ENCODE results near the gene RGS16. TPM values are rescaled to one million over a fixed set of nuclear protein-coding genes. Genes with fewer than 3 reads are reported as not detected.

Gene RGS16
- total RNA-seq, 1 experiment from 2014 or later: 0.40 TPM

- CTCF ChIA-PET: no interaction called here
- no peaks in the 10 kb centered on the region for H4K20me1 ChIP-seq (ENCODE audit: low read length)
- H3K27me3 ChIP-seq (ENCODE audit: low read length): peaks cover 8% of the 10 kb centered on the region; the same call in 1 of the 2 replicates
- H3K4me1 ChIP-seq (ENCODE audit: insufficient read depth, low read length): no peaks in the 10 kb centered on the region
- ATAC-seq: no peak
- H3K36me3 ChIP-seq (ENCODE audit: low read depth, low read length): no peaks in the 10 kb centered on the region
- H3F3A ChIP-seq (ENCODE audit: low read length, unreplicated experiment): no peaks in the 10 kb centered on the region
- no peak overlapping the region for H3K4me3 ChIP-seq (ENCODE audit: low read length)
- H3K27ac ChIP-seq (ENCODE audit: low read length): no peak overlapping the region
- H2AFZ ChIP-seq (ENCODE audit: low read length): no peak overlapping the region
- POLR2A ChIA-PET (ENCODE audit: unreplicated experiment): no interaction called here
- H3K9me3 ChIP-seq (ENCODE audit: low read length): no peaks in the 10 kb centered on the region
- H3K9me2 ChIP-seq (replicated peaks; ENCODE audit: low read length): no peaks in the 10 kb centered on the region
- no peak for DNase-seq
- no peak overlapping the region for H3K4me2 ChIP-seq (ENCODE audit: low read length)
- intact Hi-C loops (cut with micrococcal nuclease): no loop called here
- no peak overlapping the region for H3K9ac ChIP-seq (ENCODE audit: low read length)
- TF ChIP-seq EZH2 (IDR thresholded peaks at IDR 0.05; ENCODE audit: low read length, unreplicated experiment): no peak
- TF ChIP-seq CTCF (conservative IDR thresholded peaks at IDR 0.05; ENCODE audit: low read depth, low read length): no peak
- no peak for TF ChIP-seq EZH2phosphoT487 (IDR thresholded peaks at IDR 0.05; ENCODE audit: borderline replicate concordance, low read length)
- H3K79me2 ChIP-seq (ENCODE audit: low read length): no peaks in the 10 kb centered on the region
- BruUV-seq (replicated peaks): no TSS peak
Measured at GRCh38 chr1:182549346-182549745, 54.8 kb downstream of the RGS16 start.

Other genes starting within 250 kb of the RGS16 start
- 131 and 159 TPM in 2 replicates for gene GLUL, start 212.6 kb downstream of the RGS16 start, total RNA-seq (2014; rRNA removed)
- gene TEDDM1, start 203.7 kb downstream of the RGS16 start, total RNA-seq (2014; rRNA removed): not detected in 2 replicates
- gene RGSL1, start 154.2 kb downstream of the RGS16 start, total RNA-seq (2014; rRNA removed): not detected in 2 replicates
- gene RNASEL, start 15.1 kb downstream of the RGS16 start, total RNA-seq (2014; rRNA removed): 1.3 and 2.1 TPM in 2 replicates
- not detected in 2 replicates for gene RGS8, start 80.2 kb upstream of the RGS16 start, total RNA-seq (2014; rRNA removed)
- gene NPL, start 185.4 kb upstream of the RGS16 start, total RNA-seq (2014; rRNA removed): not detected in 2 replicates
- 191 and 195 TPM in 2 replicates for gene DHX9, start 235.0 kb upstream of the RGS16 start, total RNA-seq (2014; rRNA removed)

Data from PC-3 (cell line).